Right cardiac atrium (tissue), 5 donors: ENCODE measurements around the gene PGAP6. TPM values are rescaled to one million over a fixed set of nuclear protein-coding genes. Genes with fewer than 3 reads are reported as not detected.
"Not testable (repeated sequence)": the region's sequence is repeated elsewhere in the genome, so short reads cannot be mapped to it uniquely, and the experiment has no call there.

Experiments
- ATAC-seq, 2 donors: fragments of 200-7000 bp; cut with Tn5 transposase; one replicate each; pipeline versions ENCODE4 v1.8.0 to v1.9.1; 2020; ENCODE audit warnings: moderate library complexity in 2 of 2, mild to moderate bottlenecking in 1 of 2
- DNase-seq, 3 donors: peaks; one replicate each; pipeline ENCODE4 v3.0.0-alpha.2; 2020
- H3K27ac ChIP-seq: one replicate; pipeline ENCODE4 v1.5.1; 2013; ENCODE audit warnings: mild to moderate bottlenecking, low read length, control low read depth, moderate library complexity
- H3K27me3 ChIP-seq: one replicate; pipeline ENCODE4 v1.6.1; 2013; ENCODE audit not compliant: control insufficient read depth, insufficient read depth
- H3K4me1 ChIP-seq: one replicate; pipeline ENCODE4 v1.6.1; 2013; ENCODE audit warnings: low read length; ENCODE audit not compliant: control insufficient read depth, insufficient read depth
- H3K4me3 ChIP-seq: one replicate; pipeline ENCODE4 v1.5.1; 2013; ENCODE audit warnings: low read length, control low read depth
- H3K9me3 ChIP-seq: one replicate; pipeline ENCODE4 v1.6.1; 2013; ENCODE audit warnings: low read length; ENCODE audit not compliant: control insufficient read depth
- WGBS: extraction: QIAGEN DNeasy Blood & Tissue Kit; methylation state at CpG from one replicate; pipeline ENCODE4 v1.1.7; 2013; 5-methylcytosine and 5-hydroxymethylcytosine counted together
- intact Hi-C, 4 donors: fragments of 100-400 bp; cut with DNase I; formaldehyde crosslinking; loops; one replicate each; pipeline versions ENCODE4 v1.11.0 to v1.14.0; 2022 to 2023
- polyA plus RNA-seq: library from polyadenylated mRNA; stranded (reverse); fragments of 200-250 nt; gene quantifications from one replicate; pipeline ENCODE4 v1.2.3, GENCODE V29; 2013
- total RNA-seq, 4 donors: library from RNA; stranded (reverse); fragmentation: NEBNext Ultra II Directional; extraction: Animal tissue kit (Norgen Biotek cat#: 25700); gene quantifications; one replicate each; pipeline ENCODE4 v1.2.1, GENCODE V29; 2021
- donor health status: healthy with polysubstance abuse.
- donor health status: DM: no; HTN: yes; CAD: no.
- donor health status: DM: no; HTN: no; CAD: no.
- donor health status: DM: no; HTN: yes; CAD: no; lungs with severe emphysema.
- donor health status: DM: yes; HTN: yes; CAD: no.

PGAP6 gene
- total and polyA plus RNA-seq, 5 donors = 28.0 to 39.5 (median 34.0) TPM

GRCh38 chr16:363110-363765, 18.5 kb downstream of the PGAP6 start:
- Histone ChIP-seq H3K27ac (no peak overlapping the region), H3K4me3 (no peak overlapping the region), H3K9me3 (no peaks in the 10 kb centered on the region), H3K4me1 (no peaks in the 10 kb centered on the region), H3K27me3 (no peaks in the 10 kb centered on the region)
- DNase-seq (peak in 1 of 3 donors; percentile 48), ATAC-seq (no peak)
- WGBS = 51% methylated on average over 20 of the region's 20 CpGs
- intact Hi-C loops = loop anchor here in 2 of 4 donors (5.0 kb wide), 1 partner anchor 256 kb away; no protein-coding TSS in a partner anchor

DNA sequence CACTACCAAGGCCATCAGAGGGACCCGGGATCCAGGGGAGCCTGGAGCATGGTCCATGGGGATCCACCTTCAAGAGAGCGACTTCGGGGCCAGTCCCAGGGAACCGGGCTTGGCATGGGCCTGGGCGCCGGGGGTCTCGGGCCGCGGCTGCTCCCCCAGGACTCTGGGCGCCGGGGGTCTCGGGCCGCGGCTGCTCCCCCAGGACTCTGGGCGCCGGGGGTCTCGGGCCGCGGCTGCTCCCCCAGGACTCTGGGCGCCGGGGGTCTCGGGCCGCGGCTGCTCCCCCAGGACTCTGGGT, 19.1 kb downstream of the PGAP6 start:
- not testable (repeated sequence) for H3K9me3 ChIP-seq, H3K4me3 ChIP-seq, H3K4me1 ChIP-seq, H3K27me3 ChIP-seq, ATAC-seq, H3K27ac ChIP-seq, DNase-seq
- 87% methylated on average over 15 of the region's 24 CpGs for WGBS
- intact Hi-C loops = loop anchor here in 2 of 4 donors (5.0 kb wide), 1 partner anchor 255 kb away; no protein-coding TSS in a partner anchor

- peak; percentile 71 to 88 (median 86) for DNase-seq
- 27% methylated on average over 30 of the region's 30 CpGs for WGBS
- intact Hi-C loops = loop anchor here in 2 of 4 donors (5.0 kb wide), 1 partner anchor 255 kb away; no protein-coding TSS in a partner anchor
Measured at GRCh38 chr16:361872-362701, 19.7 kb downstream of the PGAP6 start.

GRCh38 chr16:361341-361871, 20.4 kb downstream of the PGAP6 start:
- WGBS = 85% methylated on average over 30 of the region's 30 CpGs
- DNase-seq (peak in 1 of 3 donors; percentile 52), ATAC-seq (no peak)
- H3K27me3 ChIP-seq = no peaks in the 10 kb centered on the region
- H3K4me1 ChIP-seq = no peaks in the 10 kb centered on the region
- no peaks in the 10 kb centered on the region for H3K9me3 ChIP-seq
- no peak overlapping the region for H3K27ac ChIP-seq
- intact Hi-C loops = loop anchor here in 2 of 4 donors (5.0 kb wide), 1 partner anchor 254 kb away; no protein-coding TSS in a partner anchor
- no peak overlapping the region for H3K4me3 ChIP-seq

More at GRCh38 chr16:361872-362701, 19.7 kb downstream of the PGAP6 start:
- Histone ChIP-seq H3K27ac (no peak overlapping the region), H3K4me1 (no peaks in the 10 kb centered on the region), H3K9me3 (no peaks in the 10 kb centered on the region), H3K4me3 (no peak overlapping the region), H3K27me3 (no peaks in the 10 kb centered on the region)
- ATAC-seq = peak; percentile 79 to 80

GRCh38 chr16:360698-361336, 21.0 kb downstream of the PGAP6 start:
- no peaks in the 10 kb centered on the region for H3K9me3 ChIP-seq
- ATAC-seq = no peak
- no peaks in the 10 kb centered on the region for H3K27me3 ChIP-seq
- DNase-seq = peak in 1 of 3 donors; percentile 56
- H3K27ac ChIP-seq = no peak overlapping the region
- H3K4me3 ChIP-seq = no peak overlapping the region
- intact Hi-C loops = loop anchor here in 2 of 4 donors (5.0 kb wide), 1 partner anchor 254 kb away; no protein-coding TSS in a partner anchor
- no peaks in the 10 kb centered on the region for H3K4me1 ChIP-seq
- 93% methylated on average over 47 of the region's 47 CpGs for WGBS

GRCh38 chr16:359871-360697, 21.7 kb downstream of the PGAP6 start:
- WGBS = 91% methylated on average over 47 of the region's 47 CpGs
- no peak overlapping the region for H3K4me3 ChIP-seq
- intact Hi-C loops = loop anchor here in 3 of 4 donors (5.0 to 10.0 kb wide), 2 partner anchors 125 to 253 kb away; partner anchors contain the start of gene FAM234A (in 1 of the 3)
- no peak for ATAC-seq
- H3K27me3 ChIP-seq = no peaks in the 10 kb centered on the region
- DNase-seq = peak in 1 of 3 donors; percentile 39
- H3K4me1 ChIP-seq = no peaks in the 10 kb centered on the region
- H3K9me3 ChIP-seq = no peaks in the 10 kb centered on the region
- no peak overlapping the region for H3K27ac ChIP-seq

GRCh38 chr16:359067-359763, 22.6 kb downstream of the PGAP6 start:
- H3K4me3 ChIP-seq = no peak overlapping the region
- WGBS = 78% methylated on average over 19 of the region's 19 CpGs
- H3K27me3 ChIP-seq = no peaks in the 10 kb centered on the region
- no peaks in the 10 kb centered on the region for H3K9me3 ChIP-seq
- ATAC-seq = no peak
- intact Hi-C loops = loop anchor here in 1 of 4 donors (10.0 kb wide), 1 partner anchor 124 kb away; the partner anchor contains the start of gene FAM234A
- H3K4me1 ChIP-seq = no peaks in the 10 kb centered on the region
- peak in 2 of 3 donors; percentile 52 to 62 for DNase-seq
- H3K27ac ChIP-seq = no peak overlapping the region

GRCh38 chr16:356741-357140, 25.0 kb downstream of the PGAP6 start:
- ATAC-seq (no peak), DNase-seq (no peak)
- Histone ChIP-seq H3K27ac (no peak overlapping the region), H3K4me1 (no peaks in the 10 kb centered on the region), H3K27me3 (no peaks in the 10 kb centered on the region), H3K9me3 (no peaks in the 10 kb centered on the region), H3K4me3 (no peak overlapping the region)
- 66% methylated on average over 12 of the region's 12 CpGs for WGBS
- intact Hi-C loops = loop anchor here in 1 of 4 donors (10.0 kb wide), 1 partner anchor 122 kb away; the partner anchor contains the start of gene FAM234A

GRCh38 chr16:354971-355461, 26.8 kb downstream of the PGAP6 start:
- no peaks in the 10 kb centered on the region for H3K27me3 ChIP-seq
- no peaks in the 10 kb centered on the region for H3K4me1 ChIP-seq
- H3K27ac ChIP-seq = no peak overlapping the region
- peak in 2 of 3 donors; percentile 55 to 59 for DNase-seq
- intact Hi-C loops = loop anchor here in 2 of 4 donors (5.0 to 10.0 kb wide), 3 partner anchors 118 to 248 kb away; partner anchors contain the start of gene FAM234A (in 1 of the 2)
- WGBS = 85% methylated on average over 10 of the region's 10 CpGs
- H3K4me3 ChIP-seq = no peak overlapping the region
- no peak for ATAC-seq
- no peaks in the 10 kb centered on the region for H3K9me3 ChIP-seq
